ENCODE results near the gene ERBB4. TPM values are rescaled to one million over a fixed set of nuclear protein-coding genes. Genes with fewer than 3 reads are reported as not detected.

ERBB4 gene
- total RNA-seq, 1 experiment from 2014 or later, result 0.15 TPM

GRCh38 chr2:212318636-212319035, 220.0 kb downstream of the ERBB4 start:
- Histone ChIP-seq H3K4me3 (ENCODE audit: low read depth in 2 of 2, low read length in 2 of 2) (no peak overlapping the region), H3K27me3 (ENCODE audit: control insufficient read depth, insufficient read depth, low read length) (no peaks in the 10 kb centered on the region), H3K4me1 (ENCODE audit: control insufficient read depth, insufficient read depth, low read length) (no peaks in the 10 kb centered on the region), H3K27ac (ENCODE audit: low read length) (no peak overlapping the region), H3K36me3 (ENCODE audit: control insufficient read depth, insufficient read depth, low read length) (no peaks in the 10 kb centered on the region), H3K9me3 (ENCODE audit: control insufficient read depth, insufficient read depth, low read depth, low read length) (no peaks in the 10 kb centered on the region; the same call in 1 of the 2 replicates)
- intact Hi-C loops (cut with micrococcal nuclease; ENCODE audit: unreplicated experiment) (no loop called here), in situ Hi-C loops (cut with HindIII; ENCODE audit: low pct_unique_long_range_greater_than_20kb, low sequenced_read_pairs) (no loop called here)
- no TSS peak for BruUV-seq (replicated peaks)
- CTCF ChIA-PET, result no interaction called here
- TF ChIP-seq POLR2AphosphoS5 (IDR thresholded peaks at IDR 0.05; ENCODE audit: low read depth, low read length), result no peak
- no peak for TF ChIP-seq CTCF (IDR thresholded peaks at IDR 0.05)
- TF ChIP-seq TCF7L2 (IDR thresholded peaks at IDR 0.05; ENCODE audit: low read depth, low read length), result no peak
- TF ChIP-seq SIN3A (IDR thresholded peaks at IDR 0.05; ENCODE audit: borderline replicate concordance, insufficient read depth, low read depth, low read length), result no peak
- no peak for TF ChIP-seq REST (IDR thresholded peaks at IDR 0.05; ENCODE audit: insufficient read depth in 1 of 2, low read depth in 2 of 2, low read length in 1 of 2)
- DNase-seq (ENCODE audit: low read depth, low spot score) (no peak), ATAC-seq (no peak)
- POLR2A ChIA-PET, result no interaction called here

- DNase-seq (ENCODE audit: low read depth, low spot score) (no peak), ATAC-seq (no peak)
- ChIA-PET CTCF (no interaction called here), POLR2A (no interaction called here)
- TF ChIP-seq SIN3A (IDR thresholded peaks at IDR 0.05; ENCODE audit: borderline replicate concordance, insufficient read depth, low read depth, low read length) (no peak), CTCF (IDR thresholded peaks at IDR 0.05) (no peak), POLR2AphosphoS5 (IDR thresholded peaks at IDR 0.05; ENCODE audit: low read depth, low read length) (no peak), TCF7L2 (IDR thresholded peaks at IDR 0.05; ENCODE audit: low read depth, low read length) (no peak), REST (IDR thresholded peaks at IDR 0.05; ENCODE audit: insufficient read depth in 1 of 2, low read depth in 2 of 2, low read length in 1 of 2) (no peak)
- no peaks in the 10 kb centered on the region for H3K4me1 ChIP-seq (ENCODE audit: control insufficient read depth, insufficient read depth, low read length)
- no peak overlapping the region for H3K27ac ChIP-seq (ENCODE audit: low read length)
- no TSS peak for BruUV-seq (replicated peaks)
- H3K27me3 ChIP-seq (ENCODE audit: control insufficient read depth, insufficient read depth, low read length), result no peaks in the 10 kb centered on the region
- in situ Hi-C loops (cut with HindIII; ENCODE audit: low pct_unique_long_range_greater_than_20kb, low sequenced_read_pairs), result no loop called here
- no peaks in the 10 kb centered on the region for H3K36me3 ChIP-seq (ENCODE audit: control insufficient read depth, insufficient read depth, low read length)
- intact Hi-C loops (cut with micrococcal nuclease; ENCODE audit: unreplicated experiment), result no loop called here
- H3K9me3 ChIP-seq (ENCODE audit: control insufficient read depth, insufficient read depth, low read depth, low read length), result no peaks in the 10 kb centered on the region; the same call in 1 of the 2 replicates
- no peak overlapping the region for H3K4me3 ChIP-seq (ENCODE audit: low read depth in 2 of 2, low read length in 2 of 2)
Observed at GRCh38 chr2:212314680-212315079, 223.9 kb downstream of the ERBB4 start.
